Anterior cingulate cortex (tissue), 58 donors: ENCODE data around the gene MARCO.
"Not testable (repeated sequence)": the region's sequence is repeated elsewhere in the genome, so short reads cannot be mapped to it uniquely, and the experiment has no call there.

ENCODE experiments used
- DNase-seq, 58 donors: peaks; one replicate each; lab custom pipeline; 2025; lab: John Stamatoyannopoulos, UW

MARCO gene

GRCh38 chr2:118925981-118926380 lies 16.0 kb upstream of the MARCO start:
- no peak for DNase-seq

DNA sequence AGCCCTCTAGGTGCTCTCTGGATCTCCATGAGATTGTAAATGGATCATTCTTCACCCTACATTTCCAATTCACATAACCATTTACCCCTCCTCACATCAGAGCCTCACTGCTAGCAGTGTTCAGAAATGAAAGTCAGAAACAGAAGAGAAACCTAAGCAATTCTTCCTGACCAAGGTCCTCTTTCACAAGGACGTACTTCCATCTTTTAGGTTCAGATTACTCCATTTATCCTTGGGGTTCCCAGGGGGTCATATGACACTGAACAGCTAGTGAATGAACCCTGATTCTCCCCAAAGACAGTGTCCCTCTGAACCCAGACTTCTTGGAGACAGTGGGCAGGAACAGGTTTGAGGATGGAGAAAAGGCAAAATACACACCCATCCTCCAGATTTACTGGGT lies 12.9 kb upstream of the MARCO start:
- DNase-seq: no peak

DNA sequence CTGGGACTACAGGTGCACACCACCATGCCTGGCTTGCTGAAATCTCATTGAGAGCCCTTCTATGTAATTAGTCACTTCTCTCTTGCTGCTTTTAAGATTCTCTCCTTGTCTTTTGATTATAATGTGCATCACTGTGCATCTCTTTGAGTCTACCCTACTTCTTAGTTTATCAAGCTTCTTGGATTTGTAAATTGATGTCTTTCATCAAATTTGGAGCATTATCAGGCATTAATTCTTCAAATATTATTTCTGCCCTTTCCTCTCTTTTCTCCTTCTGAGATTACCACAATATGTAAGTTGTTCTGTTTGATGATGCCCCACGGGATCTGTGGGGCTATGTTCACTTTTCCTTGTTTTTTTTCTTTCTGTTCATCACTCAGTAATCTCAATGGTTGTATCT lies 9.0 kb upstream of the MARCO start:
- no peak for DNase-seq

GRCh38 chr2:118936306-118936705 lies 5.7 kb upstream of the MARCO start:
- no peak for DNase-seq

GRCh38 chr2:118936936-118937335 lies 5.1 kb upstream of the MARCO start:
- peak in 1 of 58 donors; percentile 1 for DNase-seq

GRCh38 chr2:118937817-118938216 lies 4.2 kb upstream of the MARCO start:
- DNase-seq: no peak

DNA sequence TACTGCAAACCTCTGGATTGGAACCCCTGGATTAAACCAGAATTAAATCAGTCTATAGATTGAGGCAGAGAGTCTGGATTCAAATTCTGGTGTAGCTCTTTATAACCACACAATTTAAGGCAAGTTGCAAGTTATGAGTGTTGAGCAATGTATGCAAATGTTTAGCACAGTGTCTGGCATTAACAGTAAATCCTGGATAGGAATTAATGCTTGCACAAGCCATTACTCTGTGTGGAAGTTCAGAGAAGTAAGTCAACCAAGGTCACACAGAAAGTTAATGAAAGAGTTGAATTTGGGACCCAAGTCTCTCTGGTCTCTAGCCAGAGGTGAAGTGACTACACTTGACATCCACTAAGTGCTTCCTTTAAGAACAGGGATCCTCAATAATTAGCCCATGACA lies 2.0 kb upstream of the MARCO start:
- DNase-seq: no peak

DNA sequence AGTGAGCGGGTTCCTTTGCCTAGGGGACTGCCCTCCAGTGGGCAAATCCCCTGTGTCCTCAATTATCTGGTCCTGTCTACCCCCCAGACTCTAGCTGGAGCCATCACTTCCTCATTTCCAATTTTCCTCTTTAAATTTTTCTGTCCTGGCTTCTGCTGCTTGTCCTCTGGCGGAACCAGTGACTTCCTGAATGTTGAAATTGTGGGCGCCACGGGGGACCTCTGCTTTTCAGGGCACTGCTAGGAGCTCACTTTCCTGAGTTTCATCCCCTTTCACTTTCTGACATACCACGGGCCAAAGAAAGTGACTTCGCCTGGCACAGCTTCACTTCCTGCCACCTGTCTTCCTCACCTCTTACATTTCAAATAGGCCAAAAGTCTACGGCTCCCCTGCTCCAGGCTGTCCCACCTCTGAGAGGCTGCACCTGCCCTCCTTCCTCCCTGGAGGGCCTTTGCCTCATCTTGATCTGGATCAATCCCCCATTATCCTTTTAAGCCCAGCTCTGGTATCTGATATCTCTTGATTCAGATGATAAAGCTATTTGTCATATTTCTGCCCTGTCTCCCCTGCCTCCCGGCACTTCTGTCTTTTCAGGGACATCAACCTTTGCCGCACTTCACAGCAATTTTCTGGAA lies 1.4 kb upstream of the MARCO start:
- DNase-seq: peak in 14 of 58 donors; percentile 1 to 16 (median 4)

DNA sequence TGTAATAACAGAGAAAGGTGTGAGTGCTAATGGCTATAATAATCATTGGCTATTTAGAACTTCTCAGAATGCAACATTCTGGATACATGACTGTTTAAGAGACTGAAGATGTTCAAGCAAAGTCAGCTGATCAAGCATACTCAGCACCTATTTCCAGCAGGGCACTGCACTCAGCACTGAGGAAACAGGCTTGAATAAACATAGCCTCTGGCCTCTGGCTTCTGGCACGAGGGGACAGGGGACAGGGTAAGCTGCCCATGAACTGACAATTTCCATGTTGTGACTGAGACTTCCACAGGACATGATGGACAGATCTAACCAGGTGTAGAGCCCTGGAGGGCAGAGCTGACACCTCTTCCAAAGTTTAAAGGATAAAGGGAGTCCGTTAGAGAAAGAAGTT lies 1.3 kb downstream of the MARCO start:
- no peak for DNase-seq

GRCh38 chr2:118945881-118946280 lies 3.9 kb downstream of the MARCO start:
- no peak for DNase-seq

- not testable (repeated sequence) for DNase-seq
These were observed 6.3 kb downstream of the MARCO start for GRCh38 chr2:118948266-118948665.

DNA sequence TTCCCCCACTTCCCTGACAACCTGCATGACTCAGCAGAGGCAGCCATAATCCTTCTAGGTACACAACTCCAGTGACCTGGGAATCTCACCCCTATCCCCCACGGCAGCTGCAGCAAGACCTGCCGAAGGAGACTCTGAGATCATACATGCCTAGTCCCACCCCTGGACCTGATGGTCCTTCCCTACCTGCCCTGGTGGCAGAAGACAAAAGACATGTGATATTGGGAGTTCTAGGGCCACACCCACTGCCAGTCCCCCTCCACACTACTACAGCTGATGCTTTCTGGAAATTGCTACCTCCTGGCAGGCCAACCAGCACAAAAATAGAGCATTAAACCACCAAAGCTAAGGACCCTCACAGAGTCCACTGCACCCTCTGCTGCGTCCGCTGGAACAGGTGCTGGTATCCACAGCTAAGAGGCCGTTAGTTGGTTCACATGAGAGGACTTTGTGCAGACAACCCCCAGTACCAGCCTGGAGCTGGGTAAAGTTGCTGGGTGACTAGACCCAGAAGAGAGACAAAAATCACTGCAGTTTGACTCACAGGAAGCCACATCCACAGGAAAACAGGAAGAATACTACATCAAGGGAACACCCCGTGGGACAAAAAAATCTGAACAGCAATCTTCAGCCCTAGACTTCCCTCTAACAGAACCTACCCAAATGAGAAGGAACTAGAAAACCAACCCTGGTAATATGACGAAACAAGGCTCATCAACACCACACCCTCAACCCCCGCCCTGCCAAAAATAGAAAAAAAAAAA lies 12.5 kb downstream of the MARCO start:
- no peak for DNase-seq

DNA sequence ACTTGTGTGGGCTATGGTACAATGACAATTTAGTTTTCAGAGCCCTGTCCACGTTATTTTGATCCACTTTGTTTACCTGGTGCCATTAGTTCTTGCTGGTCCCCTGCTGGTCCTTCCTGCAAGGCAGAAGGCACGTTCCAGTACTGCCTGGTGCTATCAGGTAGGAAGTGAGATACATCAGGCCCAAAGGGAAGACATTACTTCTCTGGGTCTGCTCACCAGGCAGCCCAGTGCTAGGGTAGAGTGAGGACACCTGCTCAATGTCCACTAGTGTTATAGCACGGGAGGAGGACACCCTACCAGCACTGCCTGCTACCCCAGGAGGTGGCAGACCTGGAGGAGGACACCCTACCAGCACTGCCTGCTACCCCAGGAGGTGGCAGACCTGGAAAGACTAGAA lies 23.7 kb downstream of the MARCO start:
- DNase-seq: no peak

GRCh38 chr2:118967124-118967880 lies 25.3 kb downstream of the MARCO start:
- no peak for DNase-seq

- DNase-seq: no peak
These were observed 26.0 kb downstream of the MARCO start for GRCh38 chr2:118968042-118968441.

DNA sequence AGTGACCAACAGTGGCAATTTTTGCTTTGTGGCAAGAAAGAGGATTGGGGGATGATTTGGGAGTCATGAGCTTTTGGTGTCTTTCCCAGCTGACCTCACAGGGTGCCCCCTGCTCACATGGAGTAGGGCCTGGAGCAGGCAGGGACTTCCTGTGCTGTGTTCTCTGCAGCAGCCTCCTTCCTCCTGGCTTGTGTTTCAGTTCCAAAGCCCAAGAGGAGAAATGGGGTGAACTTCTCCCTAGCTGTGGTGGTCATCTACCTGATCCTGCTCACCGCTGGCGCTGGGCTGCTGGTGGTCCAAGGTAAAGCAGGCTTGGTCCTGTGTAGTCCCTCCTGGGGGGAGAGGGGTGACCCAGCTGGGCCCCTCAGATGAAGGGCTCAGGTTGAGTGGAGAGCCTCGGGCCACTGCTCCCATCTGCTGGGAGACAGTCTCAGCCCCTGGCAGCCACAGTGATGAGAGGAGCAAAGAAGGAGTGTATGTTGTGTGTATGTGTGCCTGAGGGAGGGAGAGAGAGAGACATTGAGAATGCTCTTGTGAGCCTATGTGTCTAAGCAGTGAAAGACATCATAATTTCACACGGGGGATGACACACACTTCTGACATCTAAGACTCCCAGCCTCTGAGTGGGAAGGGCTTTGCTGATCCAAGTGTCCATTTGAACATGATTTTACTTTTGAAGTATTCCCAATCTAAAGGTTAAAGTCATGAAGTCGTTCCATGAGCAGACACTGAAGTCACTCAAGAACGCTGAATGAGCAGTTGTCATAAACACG lies 27.2 kb downstream of the MARCO start:
- no peak for DNase-seq

DNA sequence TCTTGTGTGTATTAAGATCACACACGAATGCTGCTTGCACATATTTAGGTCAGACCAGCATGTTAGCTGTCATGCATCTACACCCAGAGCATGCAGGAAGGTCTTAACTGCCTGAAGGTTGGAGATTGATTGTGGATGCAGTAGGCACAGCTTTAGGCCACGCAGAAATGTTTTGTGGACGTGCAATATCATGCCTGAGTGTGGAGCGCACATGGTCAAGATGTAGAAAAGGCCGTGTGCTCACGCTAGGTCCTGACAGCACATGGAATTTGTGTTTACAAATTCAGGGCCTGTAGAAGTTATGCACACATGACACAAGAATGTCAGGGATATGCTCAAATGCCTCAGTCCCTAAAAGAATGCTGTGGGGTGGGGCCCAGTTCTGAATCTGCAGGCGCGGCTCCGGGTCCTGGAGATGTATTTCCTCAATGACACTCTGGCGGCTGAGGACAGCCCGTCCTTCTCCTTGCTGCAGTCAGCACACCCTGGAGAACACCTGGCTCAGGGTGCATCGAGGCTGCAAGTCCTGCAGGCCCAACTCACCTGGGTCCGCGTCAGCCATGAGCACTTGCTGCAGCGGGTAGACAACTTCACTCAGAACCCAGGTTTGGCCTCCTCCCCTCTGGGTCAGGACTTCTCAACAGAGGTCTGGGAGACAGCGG lies 27.9 kb downstream of the MARCO start:
- DNase-seq: no peak

DNA sequence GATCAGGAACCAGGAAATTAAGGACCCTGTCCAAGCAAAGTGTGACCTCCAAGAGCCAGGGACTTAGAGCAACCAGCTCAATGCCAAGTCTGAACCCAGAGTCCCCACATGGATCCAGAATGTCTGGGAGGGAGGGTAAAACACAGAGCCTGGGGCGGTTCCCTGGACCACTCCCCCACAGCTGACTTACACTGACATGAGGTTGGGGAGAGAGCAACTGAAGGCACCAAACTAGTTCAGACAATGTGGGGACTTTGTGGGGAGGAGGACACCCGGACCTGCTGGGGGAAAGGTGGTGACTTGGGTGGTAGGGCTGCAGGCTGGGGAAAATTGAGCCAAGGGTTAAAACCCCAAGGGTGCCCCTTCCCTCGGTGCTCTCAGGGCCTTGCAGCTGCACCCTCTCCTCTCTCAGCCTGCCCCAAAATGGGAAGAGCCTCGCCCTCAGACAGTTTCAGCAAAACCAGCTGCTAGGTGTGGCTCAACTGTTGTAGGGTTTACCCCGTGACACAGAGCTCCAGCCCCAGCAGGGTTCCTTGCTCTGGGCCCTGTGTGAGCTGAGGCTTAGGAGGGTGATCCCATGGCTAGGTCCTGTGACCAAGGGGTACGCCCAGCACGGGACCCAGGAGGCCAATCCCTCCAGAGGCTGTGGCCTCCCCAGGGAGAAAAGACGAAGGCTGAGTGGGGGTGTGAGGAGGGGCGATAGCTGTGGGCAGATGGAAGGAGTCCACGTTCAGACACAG lies 28.6 kb downstream of the MARCO start:
- no peak for DNase-seq
